ENCODE data around the gene SLC1A7. TPM values are rescaled to one million over a fixed set of nuclear protein-coding genes. Genes with fewer than 3 reads are reported as not detected.
"Not testable (repeated sequence)": the region's sequence is repeated elsewhere in the genome, so short reads cannot be mapped to it uniquely, and the experiment has no call there.

SLC1A7 gene
- polyA plus RNA-seq (2014; cell fraction: cytosol; rRNA removed): 0.68 and 0.79 TPM in 2 replicates
- 2.2 and 2.3 TPM in 2 replicates for polyA plus RNA-seq (2014; cell fraction: nucleus; rRNA removed)

DNA sequence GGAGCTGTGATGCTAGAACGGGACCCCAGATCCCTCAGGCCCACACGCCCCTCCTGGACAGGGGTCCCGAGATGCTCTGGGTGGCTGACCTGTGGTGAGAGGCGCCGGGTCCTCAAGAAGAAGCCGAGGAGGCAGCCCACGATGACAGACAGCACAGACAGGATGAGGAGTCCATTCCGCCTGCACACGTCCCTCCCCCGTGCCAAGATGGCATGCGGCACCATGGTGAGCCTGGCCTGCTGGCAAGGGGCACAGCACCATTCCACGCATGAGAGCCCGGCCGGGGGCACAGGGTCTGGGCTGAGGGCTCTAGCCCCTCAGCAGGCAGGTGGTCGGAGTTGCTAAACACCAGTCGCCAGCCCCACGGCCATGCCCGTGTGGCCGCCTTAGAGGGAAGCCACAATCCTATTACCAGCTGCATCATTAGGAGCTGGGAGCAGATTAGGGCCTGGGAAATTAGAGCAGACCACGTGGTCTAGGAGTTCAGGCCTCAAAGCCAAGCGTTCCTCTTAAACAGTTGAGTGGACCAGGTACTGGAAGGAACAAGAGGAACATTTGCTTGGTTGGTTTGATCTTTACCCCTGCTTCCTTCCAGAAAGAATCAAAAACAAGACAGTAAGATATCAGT is at the start of gene SLC1A7:
SLC1A7 (minus strand) TSS at position 413 of the 628 bp plus-strand sequence; CDS start at position 224, 189 bp downstream.
- peak; percentile 55 for DNase-seq (ENCODE audit: low spot score)

DNA sequence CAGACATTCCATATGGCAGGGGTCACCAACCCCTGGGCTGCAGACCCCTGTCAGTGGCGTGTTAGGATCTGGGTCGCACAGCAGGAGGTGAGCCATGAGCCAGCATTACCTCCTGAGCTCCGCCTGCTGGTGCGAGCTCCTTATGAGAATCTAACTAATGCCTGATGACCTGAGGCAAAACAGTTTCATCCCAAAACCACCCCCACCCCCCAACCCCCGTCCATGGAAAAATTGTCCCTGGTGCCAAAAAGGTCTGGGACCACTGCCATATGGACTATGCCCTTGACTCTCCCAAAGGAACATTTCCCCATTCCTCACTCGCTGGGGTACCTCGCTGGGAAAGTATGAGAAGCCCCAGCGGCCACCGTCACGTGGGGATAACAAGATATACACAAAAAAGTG is 47.8 kb upstream of the SLC1A7 start:
- no peak for DNase-seq (ENCODE audit: low spot score)

GRCh38 chr1:53189061-53189460 is 46.6 kb upstream of the SLC1A7 start:
- no peak for DNase-seq (ENCODE audit: low spot score)

DNA sequence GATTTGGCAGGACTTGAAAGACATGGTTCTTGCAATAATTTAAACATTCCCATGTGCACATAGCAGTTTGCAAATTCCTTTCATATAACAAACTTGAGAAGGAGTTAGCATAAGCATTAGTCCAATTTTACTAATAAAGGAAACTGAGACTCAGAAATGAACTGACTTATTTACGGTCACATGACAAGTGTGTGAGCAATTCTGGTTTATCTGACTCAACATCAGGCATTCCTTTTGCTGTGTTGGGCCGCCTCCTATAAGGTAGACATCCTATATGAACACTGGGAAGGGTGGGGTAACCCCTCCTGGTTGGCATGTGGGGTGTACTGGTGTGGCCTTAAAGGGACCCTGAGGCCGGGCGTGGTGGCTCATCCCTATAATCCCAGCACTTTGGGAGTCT is 45.7 kb upstream of the SLC1A7 start:
- no peak for DNase-seq (ENCODE audit: low spot score)

GRCh38 chr1:53187401-53187800 is 45.0 kb upstream of the SLC1A7 start:
- no peak for DNase-seq (ENCODE audit: low spot score)

- DNase-seq (ENCODE audit: low spot score): no peak
Measured at GRCh38 chr1:53186533-53186932, 44.1 kb upstream of the SLC1A7 start.

- DNase-seq (ENCODE audit: low spot score): not testable (repeated sequence)
Measured at GRCh38 chr1:53185955-53186297, 43.5 kb upstream of the SLC1A7 start.

DNA sequence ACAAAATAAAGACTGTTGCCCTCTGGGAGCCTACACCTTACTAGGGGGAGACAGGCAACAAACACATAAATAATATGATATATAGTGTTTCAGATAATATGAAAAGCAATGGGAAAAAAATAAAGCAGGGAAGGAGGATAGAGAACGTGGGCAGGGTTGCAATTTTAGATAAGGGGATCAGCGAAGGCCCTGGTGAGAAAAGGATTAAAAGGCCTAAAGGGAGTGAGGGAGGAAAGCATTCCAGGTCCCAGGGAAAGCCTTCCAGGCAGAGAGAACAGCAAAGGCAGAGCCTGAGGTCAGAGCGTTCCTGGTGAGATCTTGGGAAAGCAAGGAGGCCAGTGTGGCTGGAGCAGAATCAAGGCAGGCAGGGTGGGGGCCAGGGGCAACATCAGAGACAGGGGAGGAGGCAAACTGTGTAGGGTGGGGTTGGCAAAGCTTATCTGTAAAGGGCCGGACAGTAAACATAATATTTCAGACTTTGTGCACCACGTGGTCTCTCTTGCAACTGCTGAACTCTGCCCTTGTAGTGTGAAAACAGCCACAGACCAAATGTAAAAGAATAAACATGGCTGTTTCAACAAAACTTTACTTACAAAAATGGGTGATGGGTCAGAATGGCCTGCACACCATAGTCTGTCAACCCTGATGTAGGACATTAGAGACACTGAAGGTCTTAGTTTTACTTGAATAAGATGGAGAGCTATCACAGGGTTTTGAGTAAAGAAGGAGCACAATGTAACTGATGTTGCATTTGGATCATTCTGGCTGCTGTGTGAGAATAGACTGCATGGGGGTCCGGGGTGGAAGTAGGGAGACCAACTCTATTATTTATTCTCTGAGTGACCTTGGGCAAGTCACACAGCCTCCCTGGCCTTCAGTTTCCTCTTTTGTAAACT is 40.9 kb upstream of the SLC1A7 start:
- no peak for DNase-seq (ENCODE audit: low spot score)

- DNase-seq (ENCODE audit: low spot score): no peak
Measured at GRCh38 chr1:53182716-53183094, 40.3 kb upstream of the SLC1A7 start.

DNA sequence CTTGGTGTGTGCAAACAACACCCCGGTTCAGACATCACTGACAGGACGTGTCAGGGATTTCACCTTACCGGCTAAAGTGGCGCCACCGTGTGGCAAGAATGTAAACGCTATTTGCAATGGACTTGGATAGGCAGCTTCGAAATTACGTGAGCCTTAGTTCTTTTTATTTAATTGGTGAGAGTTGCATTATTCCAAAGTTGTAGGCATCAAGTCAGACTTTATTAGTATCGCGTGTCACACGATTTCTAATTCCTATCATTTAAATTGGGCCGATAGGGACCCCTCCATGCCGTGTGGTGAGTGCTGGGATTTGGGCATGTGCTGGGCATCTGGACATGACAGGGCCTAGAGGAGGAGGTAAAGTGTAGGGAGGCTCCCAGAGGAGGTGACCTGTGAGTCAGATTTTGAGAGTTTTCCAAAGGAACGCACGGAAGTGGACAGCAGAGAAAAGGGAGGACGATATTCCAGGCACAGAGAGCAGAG is 39.7 kb upstream of the SLC1A7 start:
- peak; percentile 75 for DNase-seq (ENCODE audit: low spot score)

- DNase-seq (ENCODE audit: low spot score): no peak
Measured at GRCh38 chr1:53180951-53181350, 38.5 kb upstream of the SLC1A7 start.

DNA sequence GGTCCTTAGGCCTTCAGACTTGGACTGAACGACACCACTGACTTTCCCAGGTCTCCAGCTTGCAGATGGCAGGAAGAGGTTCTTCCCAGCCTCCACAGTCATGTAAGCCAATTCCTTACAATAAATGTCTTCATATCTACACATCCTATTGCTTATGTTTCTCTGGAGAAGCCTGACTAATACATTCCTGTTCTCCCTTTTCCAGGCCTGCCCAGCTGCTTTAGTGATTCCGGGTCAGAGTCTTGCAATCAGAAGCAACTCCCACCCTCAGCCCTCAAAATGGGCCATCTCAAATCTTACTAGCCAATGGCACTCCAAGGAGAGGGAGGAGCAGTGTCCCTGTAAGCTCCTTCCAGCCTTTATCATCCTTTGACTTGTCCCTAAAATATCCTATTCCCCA is 37.8 kb upstream of the SLC1A7 start:
- DNase-seq (ENCODE audit: low spot score): no peak

DNA sequence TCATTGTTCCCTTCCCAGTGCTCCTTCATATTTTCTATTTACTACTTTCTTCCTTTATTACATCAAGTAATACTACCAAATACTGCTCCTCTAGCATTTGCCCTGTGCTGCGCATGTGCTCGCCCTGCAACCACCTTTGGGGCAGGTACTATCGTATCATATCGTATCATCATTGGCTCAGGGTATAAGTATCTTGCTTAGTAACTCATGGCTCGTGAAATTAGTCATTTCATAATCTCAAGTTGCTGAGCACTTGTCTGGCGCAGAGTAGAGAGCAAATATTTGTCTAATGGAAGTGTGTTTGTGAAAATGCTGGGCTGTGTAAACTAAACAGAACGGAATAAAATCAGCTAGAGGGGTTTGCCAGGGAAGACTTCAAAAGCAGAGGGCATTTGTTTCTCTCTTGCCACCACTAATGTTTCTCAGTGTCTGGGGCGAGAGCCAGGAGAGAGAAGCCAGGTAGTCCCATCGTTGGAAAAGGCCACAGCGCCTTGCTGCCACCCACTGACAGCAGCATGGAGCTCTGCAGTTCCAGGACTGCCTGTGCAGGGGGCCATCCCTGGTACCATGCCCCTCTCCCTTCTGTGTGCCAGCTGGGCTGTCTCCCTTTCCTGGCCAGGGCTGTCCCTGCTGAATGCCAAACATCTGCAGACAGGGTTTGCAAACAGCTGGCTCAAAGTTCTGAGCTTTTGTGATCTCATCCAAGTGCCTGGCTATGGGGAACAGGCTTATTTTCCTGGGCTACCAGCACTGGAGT is 34.2 kb upstream of the SLC1A7 start:
- no peak for DNase-seq (ENCODE audit: low spot score)

DNA sequence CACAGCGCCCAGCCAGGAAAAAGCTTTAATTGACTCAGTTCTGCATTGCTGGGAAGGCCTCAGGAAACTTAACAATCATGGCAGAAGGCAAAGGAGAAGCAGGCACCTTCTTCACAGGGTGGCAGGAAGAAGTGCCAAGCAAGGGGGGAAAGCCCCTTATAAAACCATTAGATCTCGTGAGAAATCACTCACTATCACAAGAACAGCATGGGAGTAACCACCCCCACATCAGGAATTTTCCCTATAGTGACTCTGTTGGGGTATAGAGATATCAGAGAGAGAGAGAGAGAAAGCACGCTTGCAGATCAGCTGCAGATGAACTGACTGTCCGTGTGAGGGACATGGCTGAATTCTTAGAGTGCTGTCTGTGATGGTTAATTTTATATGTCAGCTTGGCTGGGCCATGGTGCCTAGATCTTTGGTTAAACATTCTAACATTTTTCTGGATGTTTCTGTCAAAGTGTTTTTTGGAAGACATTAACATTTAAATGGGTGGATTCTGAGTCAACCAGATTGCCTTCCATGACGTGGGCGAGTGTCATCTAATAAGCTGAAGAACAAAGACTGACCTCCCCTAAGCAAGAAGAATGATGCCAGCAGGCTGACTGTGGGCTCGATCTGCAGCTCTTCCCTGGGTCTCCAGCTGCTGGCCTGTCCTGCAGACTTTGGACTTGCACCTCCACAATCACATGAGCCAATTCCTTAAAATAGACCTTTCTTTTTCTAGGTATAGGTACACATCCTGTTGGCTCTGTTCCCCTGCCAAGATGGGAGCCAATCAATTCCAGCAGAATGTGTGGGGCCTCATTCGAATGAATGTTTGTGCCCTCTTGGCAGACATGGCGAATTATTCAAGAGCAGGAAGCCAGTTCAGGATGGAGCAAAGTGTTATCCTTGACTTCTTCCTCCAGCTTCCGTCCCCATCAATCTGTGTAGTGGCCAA is 32.8 kb upstream of the SLC1A7 start:
- no peak for DNase-seq (ENCODE audit: low spot score)

GRCh38 chr1:53172426-53173128 is 30.1 kb upstream of the SLC1A7 start:
- peak; percentile 60 for DNase-seq (ENCODE audit: low spot score)

GRCh38 chr1:53166912-53167311 is 24.5 kb upstream of the SLC1A7 start:
- DNase-seq (ENCODE audit: low spot score): no peak

- DNase-seq (ENCODE audit: low spot score): no peak
Measured at GRCh38 chr1:53166366-53166765, 23.9 kb upstream of the SLC1A7 start.

DNA sequence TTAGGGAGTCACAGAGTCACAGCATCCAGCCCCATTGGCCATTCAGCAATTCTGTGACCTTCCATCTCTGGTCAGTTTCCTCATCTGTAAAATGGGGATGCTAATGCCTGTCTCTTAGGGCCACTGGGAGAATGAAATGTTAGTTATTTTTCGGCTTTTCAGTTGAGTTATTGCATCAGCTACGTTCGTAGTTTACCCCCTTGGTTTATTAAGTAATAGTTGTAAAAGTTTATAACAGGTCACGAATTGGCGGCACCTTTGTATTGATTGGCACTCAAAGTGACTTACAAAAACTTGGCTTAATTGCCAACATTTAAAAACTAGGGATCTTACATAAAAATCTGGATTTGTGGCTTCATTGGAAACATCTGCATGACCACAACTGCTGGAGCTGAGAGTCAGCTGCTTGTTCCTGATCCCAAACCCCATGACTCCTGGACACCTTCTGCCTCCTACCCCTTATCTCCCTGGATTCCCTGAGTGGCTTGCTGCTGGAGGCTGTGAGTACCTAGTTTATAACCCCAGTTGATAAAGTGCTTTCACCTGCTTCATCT is 23.0 kb upstream of the SLC1A7 start:
- DNase-seq (ENCODE audit: low spot score): no peak

GRCh38 chr1:53163291-53163768 is 20.9 kb upstream of the SLC1A7 start:
- no peak for DNase-seq (ENCODE audit: low spot score)

DNA sequence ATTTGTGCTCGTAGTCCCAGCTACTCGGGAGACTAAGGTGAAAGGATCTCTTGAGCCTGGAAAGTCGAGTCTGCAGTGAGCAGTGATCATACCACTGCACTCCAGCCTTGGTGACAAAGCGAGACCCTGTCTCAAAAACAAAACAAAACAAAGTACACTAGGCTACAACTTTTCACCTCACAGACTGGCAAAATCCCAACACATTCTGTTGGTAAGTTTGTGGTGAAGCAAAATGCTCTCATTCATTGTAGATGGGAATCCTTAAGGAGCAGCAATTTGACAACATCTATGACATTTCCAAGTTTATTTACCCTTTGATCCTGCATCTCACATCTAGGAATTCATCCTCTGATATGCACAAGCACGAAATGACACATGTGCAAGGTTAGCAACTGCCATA is 20.2 kb upstream of the SLC1A7 start:
- DNase-seq (ENCODE audit: low spot score): no peak
